IMR-90 (cell line): ENCODE results near the gene LYPD6. TPM values are rescaled to one million over a fixed set of nuclear protein-coding genes. Genes with fewer than 3 reads are reported as not detected.

Experiments used
- ATAC-seq: fragments of 200-7000 bp; cut with Tn5 transposase; 2 replicates; pipeline ENCODE4 v1.9.1; 2020; ENCODE audit warnings: low read depth, mild to moderate bottlenecking, moderate library complexity
- BruUV-seq: library from RNA; stranded (reverse); fragments of 400-500 nt; replicated peaks from 2 replicates; lab custom pipeline; 2021; lab: Mats Ljungman, UMichigan
- CTCF ChIA-PET: fragments of 300-600 bp; formaldehyde crosslinking; extraction: SDS; loops from one replicate; lab custom pipeline; 2021; ENCODE audit warnings: antibody characterized with exemption; lab: Yijun Ruan, JAX
- POLR2A ChIA-PET: fragments of 300-600 bp; sonication (Branson Sonifier 250); formaldehyde crosslinking; loops from one replicate; lab custom pipeline; 2022; ENCODE audit warnings: antibody characterized with exemption; ENCODE audit not compliant: unreplicated experiment; lab: Charles Lee
- DNase-seq: peaks from one replicate; pipeline ENCODE4 v3.0.0; 2013
- H2AFZ ChIP-seq: replicated peaks from 2 replicates; pipeline ENCODE3; 2013; ENCODE audit warnings: low read length, mild to moderate bottlenecking; ENCODE audit not compliant: poor library complexity
- H2AK5ac ChIP-seq: 2 replicates; pipeline ENCODE4 v1.6.1; 2013; ENCODE audit warnings: low read depth, low read length, inconsistent platforms
- H2AK9ac ChIP-seq: replicated peaks from 2 replicates; pipeline ENCODE3; 2013; ENCODE audit warnings: mild to moderate bottlenecking, low read depth, low read length, moderate library complexity; ENCODE audit not compliant: poor library complexity
- H2BK120ac ChIP-seq: 2 replicates; pipeline ENCODE4 v1.6.1; 2013; ENCODE audit warnings: low read depth, low read length, inconsistent platforms
- H2BK15ac ChIP-seq: 3 replicates; pipeline ENCODE4 v1.6.1; 2013; ENCODE audit warnings: low read depth, low read length, inconsistent platforms
- H2BK20ac ChIP-seq: 2 replicates; pipeline ENCODE4 v1.6.1; 2013; ENCODE audit warnings: low read depth, mild to moderate bottlenecking, inconsistent platforms, low read length, moderate library complexity
- H2BK5ac ChIP-seq: 2 replicates; pipeline ENCODE4 v1.6.1; 2013; ENCODE audit warnings: mild to moderate bottlenecking, low read depth, low read length, inconsistent platforms; ENCODE audit not compliant: poor library complexity, severe bottlenecking
- H3K14ac ChIP-seq: replicated peaks from 2 replicates; pipeline ENCODE4 v1.6.1; 2013; ENCODE audit warnings: low read depth, low read length, inconsistent platforms
- H3K18ac ChIP-seq: 2 replicates; pipeline ENCODE4 v1.6.1; 2013; ENCODE audit warnings: low read depth, low read length, control low read depth
- H3K23ac ChIP-seq: 2 replicates; pipeline ENCODE4 v1.6.1; 2013; ENCODE audit warnings: low read depth, low read length, inconsistent platforms
- H3K27ac ChIP-seq: 2 replicates; pipeline ENCODE4 v1.5.1; 2013; ENCODE audit warnings: mild to moderate bottlenecking, control low read depth, low read length; ENCODE audit not compliant: insufficient read depth
- H3K27me3 ChIP-seq: 2 replicates; pipeline ENCODE4 v1.6.1; 2013; ENCODE audit warnings: low read length; ENCODE audit not compliant: control insufficient read depth, insufficient read depth
- H3K36me3 ChIP-seq: 2 replicates; pipeline ENCODE4 v1.6.1; 2013; ENCODE audit warnings: low read length, mixed read lengths; ENCODE audit not compliant: control insufficient read depth, insufficient read depth
- H3K4ac ChIP-seq: 2 replicates; pipeline ENCODE4 v1.6.1; 2013; ENCODE audit warnings: low read depth, low read length, inconsistent platforms
- H3K4me1 ChIP-seq: 2 replicates; pipeline ENCODE4 v1.6.1; 2013; ENCODE audit warnings: low read length, mixed read lengths; ENCODE audit not compliant: control insufficient read depth, insufficient read depth
- H3K4me2 ChIP-seq: 2 replicates; pipeline ENCODE4 v1.6.1; 2013; ENCODE audit warnings: low read depth, mild to moderate bottlenecking, control low read depth, low read length, moderate library complexity
- H3K4me3 ChIP-seq: 2 replicates; pipeline ENCODE4 v1.5.1; 2013; ENCODE audit warnings: low read depth, mild to moderate bottlenecking, control low read depth, low read length, moderate library complexity; ENCODE audit not compliant: insufficient read depth
- H3K56ac ChIP-seq: 2 replicates; pipeline ENCODE4 v1.6.1; 2013; ENCODE audit warnings: low read length, inconsistent platforms; ENCODE audit not compliant: insufficient read depth; ENCODE audit errors: extremely low read depth
- H3K79me1 ChIP-seq, 2 experiments: 2 replicates each; pipeline ENCODE4 v1.6.1; 2013; ENCODE audit warnings: low read length in 2 of 2, inconsistent platforms in 1 of 2, low read depth in 1 of 2
- H3K9ac ChIP-seq: 2 replicates; pipeline ENCODE4 v1.6.1; 2013; ENCODE audit warnings: low read depth, low read length, control low read depth
- H3K9me1 ChIP-seq: 2 replicates; pipeline ENCODE4 v1.6.1; 2013; ENCODE audit warnings: low read length, inconsistent platforms; ENCODE audit not compliant: insufficient read depth
- H3K9me3 ChIP-seq: 2 replicates; pipeline ENCODE4 v1.6.1; 2013; ENCODE audit warnings: low read length; ENCODE audit not compliant: control insufficient read depth, insufficient read depth
- H4K20me1 ChIP-seq: 2 replicates; pipeline ENCODE4 v1.6.1; 2013; ENCODE audit warnings: low read length, inconsistent platforms; ENCODE audit not compliant: insufficient read depth
- H4K5ac ChIP-seq: 2 replicates; pipeline ENCODE4 v1.6.1; 2013; ENCODE audit warnings: mild to moderate bottlenecking, low read depth, low read length, control low read depth
- H4K8ac ChIP-seq, 2 experiments: 2 replicates each; pipeline ENCODE4 v1.6.1; 2013; ENCODE audit warnings: low read depth in 2 of 2, low read length in 2 of 2, control low read depth in 1 of 2, inconsistent platforms in 1 of 2
- H4K91ac ChIP-seq: 2 replicates; pipeline ENCODE4 v1.6.1; 2013; ENCODE audit warnings: low read depth, low read length, inconsistent platforms; ENCODE audit not compliant: insufficient read depth
- NFE2L2 ChIP-seq: fragments of 150-350 bp; IDR thresholded peaks from 2 replicates; pipeline ENCODE4 v1.6.1; 2016; ENCODE audit warnings: low read depth, mild to moderate bottlenecking, low read length
- RAD21 ChIP-seq: IDR thresholded peaks from 2 replicates; pipeline ENCODE4 v1.6.1; 2012; ENCODE audit warnings: low read length, improper control_type of control experiment
- RCOR1 ChIP-seq: IDR thresholded peaks from 2 replicates; pipeline ENCODE4 v1.6.1; 2012; ENCODE audit warnings: mild to moderate bottlenecking, low read length, improper control_type of control experiment; ENCODE audit not compliant: insufficient replicate concordance
- WGBS, 2 experiments: methylation state at CpG; one replicate each; pipeline versions ENCODE4 v1.1.5 to v1.1.7; 2013; ENCODE audit warnings: missing lambda C conversion rate in 2 of 2; ENCODE audit not compliant: insufficient read length in 1 of 2; ENCODE audit errors: extremely low coverage in 2 of 2; 5-methylcytosine and 5-hydroxymethylcytosine counted together
- dilution Hi-C: fragments of 300-500 bp; cut with HindIII; formaldehyde crosslinking; loops from one replicate; pipeline ENCODE4 v1.14.3; 2018; ENCODE audit warnings: low sequenced_read_pairs; ENCODE audit not compliant: unreplicated experiment
- in situ Hi-C: fragments of 300-500 bp; cut with MboI; formaldehyde crosslinking; loops from 3 replicates; pipeline ENCODE4 v1.14.3; 2019; ENCODE audit warnings: low sequenced_read_pairs, inconsistent platforms, mixed read lengths
- intact Hi-C: fragments of 100-400 bp; cut with micrococcal nuclease; formaldehyde crosslinking; loops from 2 replicates; pipeline ENCODE4 v1.10.0; 2022
- polyA plus RNA-seq, 3 experiments: library from polyadenylated mRNA; depleted of rRNA; stranded (reverse); fragments of >200 nt; gene quantifications; 2 replicates each; pipeline ENCODE4 v1.2.3, GENCODE V29; 2012; ENCODE audit warnings: low replicate concordance in 1 of 3
- total RNA-seq: library from RNA; depleted of rRNA; stranded (reverse); fragments of >200 nt; gene quantifications from 2 replicates; pipeline ENCODE4 v1.2.3, GENCODE V29; 2012
- TF ChIP-seq, protein P1 (sequence below): fragments of 150-350 bp; IDR thresholded peaks from 2 replicates; pipeline ENCODE4 v1.6.1; 2017; ENCODE audit warnings: mild to moderate bottlenecking, antibody characterized with exemption, low read length, low read depth

The LYPD6 gene
- total and polyA plus RNA-seq, 2 of the 4 experiments (the other 2 are of a cell fraction), result 0.87 to 0.90 TPM

DNA sequence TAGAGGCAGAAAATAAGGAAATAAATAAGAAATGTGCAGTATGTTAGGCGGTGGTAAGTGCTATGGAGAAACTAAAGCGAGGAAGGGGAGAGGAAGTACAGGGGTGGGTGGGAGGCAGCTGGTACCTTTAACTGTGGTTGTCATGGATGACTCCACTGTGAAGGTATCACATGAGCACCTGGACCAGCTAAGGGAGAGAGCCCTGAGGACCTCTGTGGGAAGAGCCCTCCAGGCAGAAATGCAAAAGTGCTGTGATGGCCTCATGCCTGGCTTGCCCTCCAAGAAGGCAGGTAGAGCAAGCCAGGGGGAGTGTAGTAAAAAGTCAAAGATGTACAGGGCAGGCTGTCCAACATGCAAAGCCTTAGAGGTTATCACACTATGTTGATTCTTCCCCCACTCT lies 17.9 kb downstream of the LYPD6 start:
- Histone ChIP-seq H3K27ac (no peak overlapping the region), H3K27me3 (no peaks in the 10 kb centered on the region), H3K56ac (no peak overlapping the region), H2BK120ac (no peak overlapping the region), H3K14ac (no peak overlapping the region), H3K36me3 (no peaks in the 10 kb centered on the region), H2BK15ac (no peak overlapping the region), H3K4ac (no peak overlapping the region), H3K9me3 (no peaks in the 10 kb centered on the region), H3K4me2 (no peak overlapping the region), H4K5ac (no peak overlapping the region), H2AFZ (no peak overlapping the region), H2BK5ac (no peak overlapping the region), H2AK5ac (no peak overlapping the region), H2AK9ac (no peak overlapping the region), H3K9me1 (no peaks in the 10 kb centered on the region), H4K20me1 (no peaks in the 10 kb centered on the region), H3K9ac (no peak overlapping the region), H3K4me1 (no peaks in the 10 kb centered on the region), H4K91ac (no peak overlapping the region), H3K4me3 (no peak overlapping the region), H3K18ac (no peak overlapping the region), H3K23ac (no peak overlapping the region), H2BK20ac (no peak overlapping the region), H4K8ac (no peak overlapping the region), H3K79me1 (no peaks in the 10 kb centered on the region)
- in situ Hi-C loops, result no loop called here
- dilution Hi-C loops, result no loop called here
- ATAC-seq (no peak), DNase-seq (no peak)
- CTCF ChIA-PET, result no interaction called here
- intact Hi-C loops, result no loop called here
- POLR2A ChIA-PET, result no interaction called here
- no TSS peak for BruUV-seq
- no CpG with 5 or more reads among the region's 2 CpGs for WGBS, 2 experiments
- TF ChIP-seq RAD21 (no peak), NFE2L2 (no peak), RCOR1 (no peak)
- TF ChIP-seq, protein P1, sequence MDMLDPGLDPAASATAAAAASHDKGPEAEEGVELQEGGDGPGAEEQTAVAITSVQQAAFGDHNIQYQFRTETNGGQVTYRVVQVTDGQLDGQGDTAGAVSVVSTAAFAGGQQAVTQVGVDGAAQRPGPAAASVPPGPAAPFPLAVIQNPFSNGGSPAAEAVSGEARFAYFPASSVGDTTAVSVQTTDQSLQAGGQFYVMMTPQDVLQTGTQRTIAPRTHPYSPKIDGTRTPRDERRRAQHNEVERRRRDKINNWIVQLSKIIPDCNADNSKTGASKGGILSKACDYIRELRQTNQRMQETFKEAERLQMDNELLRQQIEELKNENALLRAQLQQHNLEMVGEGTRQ, result no peak
